ENCODE results near the gene EARS2.

Gene EARS2

DNA sequence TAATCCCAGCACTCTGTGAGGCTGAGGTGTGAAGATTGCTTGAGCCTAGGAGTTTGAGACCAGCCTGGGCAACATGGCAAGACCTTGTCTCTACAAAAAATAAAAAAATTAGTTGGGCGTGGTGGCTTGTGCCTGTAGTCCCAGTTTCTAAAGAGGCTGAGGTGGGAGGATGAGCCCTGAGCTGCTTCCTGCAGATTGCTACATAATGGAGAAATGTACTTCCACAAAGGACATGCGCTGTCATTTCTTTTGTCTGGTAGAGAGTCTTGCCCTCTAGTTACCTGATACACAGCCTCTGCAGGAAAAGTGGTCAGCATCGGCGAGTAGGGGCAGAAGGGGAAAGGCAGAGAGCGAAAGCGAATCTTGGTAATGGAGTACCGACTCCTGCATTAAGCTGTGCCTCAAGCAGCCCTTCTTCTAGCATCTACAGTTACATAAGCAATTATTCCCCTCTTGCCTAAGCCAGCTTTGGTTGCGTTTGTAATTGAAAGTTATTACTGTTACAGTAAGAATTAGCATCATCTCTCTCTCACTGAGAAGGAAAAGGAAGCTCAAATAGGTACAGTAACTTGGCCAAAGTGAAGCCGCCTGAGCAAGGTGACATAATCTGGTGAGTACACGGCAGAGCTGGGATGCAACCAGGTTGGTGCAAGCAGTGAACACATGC, 28.4 kb downstream of the EARS2 start:
- no peak overlapping the region for H2AFZ ChIP-seq (ENCODE audit: low read length)
- H3K79me2 ChIP-seq (ENCODE audit: low read length) = no peaks in the 10 kb centered on the region
- H3K4me1 ChIP-seq (ENCODE audit: low read length) = no peaks in the 10 kb centered on the region
- no peaks in the 10 kb centered on the region for H3F3A ChIP-seq (ENCODE audit: insufficient read depth, low read length)
- 0 out of 2 replicates have a peak, but pooled peaks cover 6% of the 10 kb centered on the region for H3K36me3 ChIP-seq (replicated peaks; ENCODE audit: insufficient read depth, low read length)
- DNase-seq = no peak
- TF ChIP-seq EZH2 (optimal IDR thresholded peaks at IDR 0.05; ENCODE audit: low read depth, low read length) = no peak
- no peak for TF ChIP-seq EZH2phosphoT487 (IDR thresholded peaks at IDR 0.05; ENCODE audit: low read length)
- TF ChIP-seq, protein P1, sequence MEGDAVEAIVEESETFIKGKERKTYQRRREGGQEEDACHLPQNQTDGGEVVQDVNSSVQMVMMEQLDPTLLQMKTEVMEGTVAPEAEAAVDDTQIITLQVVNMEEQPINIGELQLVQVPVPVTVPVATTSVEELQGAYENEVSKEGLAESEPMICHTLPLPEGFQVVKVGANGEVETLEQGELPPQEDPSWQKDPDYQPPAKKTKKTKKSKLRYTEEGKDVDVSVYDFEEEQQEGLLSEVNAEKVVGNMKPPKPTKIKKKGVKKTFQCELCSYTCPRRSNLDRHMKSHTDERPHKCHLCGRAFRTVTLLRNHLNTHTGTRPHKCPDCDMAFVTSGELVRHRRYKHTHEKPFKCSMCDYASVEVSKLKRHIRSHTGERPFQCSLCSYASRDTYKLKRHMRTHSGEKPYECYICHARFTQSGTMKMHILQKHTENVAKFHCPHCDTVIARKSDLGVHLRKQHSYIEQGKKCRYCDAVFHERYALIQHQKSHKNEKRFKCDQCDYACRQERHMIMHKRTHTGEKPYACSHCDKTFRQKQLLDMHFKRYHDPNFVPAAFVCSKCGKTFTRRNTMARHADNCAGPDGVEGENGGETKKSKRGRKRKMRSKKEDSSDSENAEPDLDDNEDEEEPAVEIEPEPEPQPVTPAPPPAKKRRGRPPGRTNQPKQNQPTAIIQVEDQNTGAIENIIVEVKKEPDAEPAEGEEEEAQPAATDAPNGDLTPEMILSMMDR (IDR thresholded peaks at IDR 0.05; ENCODE audit: low read length) = no peak
- no peak overlapping the region for H3K4me3 ChIP-seq (ENCODE audit: low read length)
- H4K20me1 ChIP-seq (ENCODE audit: insufficient read depth, low read length) = no peaks in the 10 kb centered on the region
- H3K27ac ChIP-seq (ENCODE audit: low read length) = no peak overlapping the region
- H3K9me2 ChIP-seq (replicated peaks; ENCODE audit: insufficient read depth, low read length) = no peaks in the 10 kb centered on the region
- no peak overlapping the region for H3K9ac ChIP-seq (ENCODE audit: low read length)
- H3K4me2 ChIP-seq (ENCODE audit: low read depth, low read length) = no peak overlapping the region
- no peaks in the 10 kb centered on the region for H3K9me3 ChIP-seq (replicated peaks; ENCODE audit: insufficient read depth, low read length)
- H3K27me3 ChIP-seq (replicated peaks; ENCODE audit: insufficient read depth, low read length) = no peaks in the 10 kb centered on the region

DNA sequence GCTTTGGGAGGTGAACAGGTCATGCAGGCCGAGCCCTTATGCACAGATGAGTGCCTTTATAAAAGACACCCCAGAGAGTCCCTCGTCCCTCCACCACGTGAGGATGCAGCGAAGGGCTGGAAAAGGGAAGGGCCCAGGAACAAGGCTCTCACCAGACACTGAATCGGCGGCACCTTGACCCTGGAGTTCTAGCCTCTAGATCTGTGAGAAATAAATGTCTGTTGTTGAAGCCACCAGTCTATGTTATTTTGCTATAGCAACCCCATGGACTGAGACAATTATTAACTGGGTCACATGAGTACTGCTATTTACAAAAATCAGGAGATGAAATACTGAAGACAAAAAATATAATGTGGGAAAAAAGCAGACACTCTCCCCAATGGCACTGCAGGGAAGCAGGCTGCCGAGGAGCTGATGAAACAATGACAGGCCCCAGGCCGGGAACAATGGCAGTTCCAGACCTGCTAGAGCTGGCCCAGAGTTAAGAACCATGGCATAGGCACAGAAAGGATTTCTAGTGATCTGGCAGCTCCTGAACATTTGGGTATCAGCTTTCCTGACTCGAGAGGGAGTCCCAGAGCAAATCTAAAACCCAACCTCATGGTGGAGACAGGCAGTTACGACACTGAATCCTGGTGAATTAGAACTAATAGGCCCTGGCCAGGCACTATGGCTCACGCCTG, 29.0 kb downstream of the EARS2 start:
- TF ChIP-seq EZH2 (optimal IDR thresholded peaks at IDR 0.05; ENCODE audit: low read depth, low read length) (no peak), EZH2phosphoT487 (IDR thresholded peaks at IDR 0.05; ENCODE audit: low read length) (no peak)
- TF ChIP-seq, protein P1 (IDR thresholded peaks at IDR 0.05; ENCODE audit: low read length) = no peak
- Histone ChIP-seq H2AFZ (ENCODE audit: low read length) (no peak overlapping the region), H3K4me3 (ENCODE audit: low read length) (no peak overlapping the region), H3F3A (ENCODE audit: insufficient read depth, low read length) (no peaks in the 10 kb centered on the region), H3K9ac (ENCODE audit: low read length) (no peak overlapping the region), H3K79me2 (ENCODE audit: low read length) (no peaks in the 10 kb centered on the region), H3K27me3 (replicated peaks; ENCODE audit: insufficient read depth, low read length) (no peaks in the 10 kb centered on the region), H3K27ac (ENCODE audit: low read length) (no peak overlapping the region), H3K4me2 (ENCODE audit: low read depth, low read length) (no peak overlapping the region), H3K9me2 (replicated peaks; ENCODE audit: insufficient read depth, low read length) (no peaks in the 10 kb centered on the region), H3K36me3 (replicated peaks; ENCODE audit: insufficient read depth, low read length) (0 out of 2 replicates have a peak, but pooled peaks cover 9% of the 10 kb centered on the region), H4K20me1 (ENCODE audit: insufficient read depth, low read length) (no peaks in the 10 kb centered on the region), H3K4me1 (ENCODE audit: low read length) (no peaks in the 10 kb centered on the region), H3K9me3 (replicated peaks; ENCODE audit: insufficient read depth, low read length) (no peaks in the 10 kb centered on the region)
- DNase-seq = no peak

DNA sequence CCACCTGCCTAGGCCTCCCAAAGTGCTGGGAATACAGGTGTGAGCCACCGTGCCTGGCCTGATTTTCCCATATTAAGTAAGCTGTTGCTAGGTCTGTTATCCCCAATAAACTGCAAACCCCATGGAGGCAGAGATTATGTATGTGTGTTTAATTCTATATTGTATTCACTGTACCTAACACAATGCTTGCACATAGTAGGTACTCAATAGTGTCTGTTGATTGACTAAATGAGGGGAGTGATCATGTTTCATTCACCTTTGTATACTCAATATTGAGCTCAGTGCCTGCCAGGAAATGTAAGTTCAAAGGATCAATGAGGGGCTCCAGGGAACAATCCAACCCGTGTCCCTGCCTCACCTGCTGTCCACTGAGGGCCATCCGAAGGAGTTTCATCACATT, 32.3 kb downstream of the EARS2 start:
- no peak overlapping the region for H3K4me2 ChIP-seq (ENCODE audit: low read depth, low read length)
- no peak for DNase-seq

More for the DNA sequence above, 32.3 kb downstream of the EARS2 start:
- H3F3A ChIP-seq (ENCODE audit: insufficient read depth, low read length) = no peaks in the 10 kb centered on the region
- no peaks in the 10 kb centered on the region for H3K27me3 ChIP-seq (replicated peaks; ENCODE audit: insufficient read depth, low read length)
- H3K9ac ChIP-seq (ENCODE audit: low read length) = no peak overlapping the region
- H3K9me3 ChIP-seq (replicated peaks; ENCODE audit: insufficient read depth, low read length) = no peaks in the 10 kb centered on the region
- no peaks in the 10 kb centered on the region for H3K4me1 ChIP-seq (ENCODE audit: low read length)
- H3K27ac ChIP-seq (ENCODE audit: low read length) = no peak overlapping the region
- no peaks in the 10 kb centered on the region for H4K20me1 ChIP-seq (ENCODE audit: insufficient read depth, low read length)
- H3K9me2 ChIP-seq (replicated peaks; ENCODE audit: insufficient read depth, low read length) = no peaks in the 10 kb centered on the region
- no peak overlapping the region for H3K4me3 ChIP-seq (ENCODE audit: low read length)
- 0 out of 2 replicates have a peak, but pooled peaks cover 9% of the 10 kb centered on the region for H3K36me3 ChIP-seq (replicated peaks; ENCODE audit: insufficient read depth, low read length)
- TF ChIP-seq EZH2 (optimal IDR thresholded peaks at IDR 0.05; ENCODE audit: low read depth, low read length) = no peak
- TF ChIP-seq EZH2phosphoT487 (IDR thresholded peaks at IDR 0.05; ENCODE audit: low read length) = no peak
- TF ChIP-seq, protein P1 (IDR thresholded peaks at IDR 0.05; ENCODE audit: low read length) = no peak
- H3K79me2 ChIP-seq (ENCODE audit: low read length) = no peaks in the 10 kb centered on the region
- H2AFZ ChIP-seq (ENCODE audit: low read length) = no peak overlapping the region
